WTC11 (cell line): ENCODE measurements around the gene FOXO1. TPM values are rescaled to one million over a fixed set of nuclear protein-coding genes. Genes with fewer than 3 reads are reported as not detected.

Experiments used
- ATAC-seq: fragments of 200-7000 bp; cut with Tn5 transposase; 2 replicates; pipeline ENCODE4 v1.10.0; 2021; ENCODE audit warnings: mild to moderate bottlenecking, moderate library complexity
- CTCF ChIA-PET: fragments of 300-600 bp; sonication (Branson Sonifier 250); formaldehyde crosslinking; loops from one replicate; lab custom pipeline; 2021; ENCODE audit warnings: antibody characterized with exemption; lab: Charles Lee
- POLR2A ChIA-PET: fragments of 350-600 bp; sonication (Branson Sonifier 250); formaldehyde crosslinking; loops from one replicate; lab custom pipeline; 2021; ENCODE audit warnings: antibody characterized with exemption; lab: Charles Lee
- DNase-seq: peaks from one replicate; pipeline ENCODE4 v3.0.0; 2021; ENCODE audit warnings: low spot score
- H3K27ac Mint-ChIP-seq: 2 replicates; pipeline ENCODE4 v1.8.0; 2021; ENCODE audit warnings: mixed read lengths
- H3K27me3 Mint-ChIP-seq: 2 replicates; pipeline ENCODE4 v1.8.0; 2021; ENCODE audit warnings: low read depth, mild to moderate bottlenecking, moderate library complexity, mixed read lengths
- H3K36me3 Mint-ChIP-seq: 2 replicates; pipeline ENCODE4 v1.8.0; 2021; ENCODE audit warnings: mixed read lengths
- H3K4me1 Mint-ChIP-seq: 2 replicates; pipeline ENCODE4 v1.8.0; 2022; ENCODE audit warnings: mixed read lengths
- H3K4me3 Mint-ChIP-seq: 2 replicates; pipeline ENCODE4 v1.8.0; 2021; ENCODE audit warnings: mild to moderate bottlenecking, moderate library complexity, mixed read lengths
- H3K9me3 Mint-ChIP-seq: 2 replicates; pipeline ENCODE4 v1.8.0; 2021; ENCODE audit warnings: mixed read lengths
- CREB1 ChIP-seq: sonication (generic); formaldehyde crosslinking; IDR thresholded peaks from 2 replicates; pipeline ENCODE4 v1.8.0; 2023; ENCODE audit warnings: mild to moderate bottlenecking, missing genetic modification reagents
- ELF4 ChIP-seq: sonication (generic); formaldehyde crosslinking; IDR thresholded peaks from 2 replicates; pipeline ENCODE4 v1.8.1; 2022; ENCODE audit warnings: low read depth, mild to moderate bottlenecking, moderate library complexity, missing genetic modification reagents
- HMGA2 ChIP-seq: fragments of 250-450 bp; sonication (Bioruptor Pico); IDR thresholded peaks from 2 replicates; pipeline ENCODE4 v1.4.0; 2021; ENCODE audit warnings: mild to moderate bottlenecking, moderate library complexity
- JUN ChIP-seq: sonication (generic); formaldehyde crosslinking; IDR thresholded peaks from 2 replicates; pipeline ENCODE4 v1.8.0; 2023; ENCODE audit warnings: mild to moderate bottlenecking, missing genetic modification reagents
- KAT7 ChIP-seq: sonication (generic); formaldehyde crosslinking; IDR thresholded peaks from 2 replicates; pipeline ENCODE4 v1.8.1; 2023; ENCODE audit warnings: missing genetic modification reagents, mild to moderate bottlenecking, borderline replicate concordance
- MXD4 ChIP-seq: fragments of 250-450 bp; sonication (Bioruptor Pico); IDR thresholded peaks from 2 replicates; pipeline ENCODE4 v1.8.0; 2021; ENCODE audit warnings: mild to moderate bottlenecking, moderate library complexity, borderline replicate concordance
- SMAD4 ChIP-seq: sonication (generic); formaldehyde crosslinking; IDR thresholded peaks from 2 replicates; pipeline ENCODE4 v1.8.0; 2022; ENCODE audit warnings: mild to moderate bottlenecking, missing genetic modification reagents
- SP1 ChIP-seq: sonication (generic); formaldehyde crosslinking; conservative IDR thresholded peaks from 2 replicates; pipeline ENCODE4 v1.8.1; 2022; ENCODE audit warnings: missing genetic modification reagents
- ZNF219 ChIP-seq: sonication (generic); formaldehyde crosslinking; IDR thresholded peaks from 2 replicates; pipeline ENCODE4 v1.8.0; 2023; ENCODE audit warnings: missing genetic modification reagents, mild to moderate bottlenecking, borderline replicate concordance
- ZNF396 ChIP-seq: fragments of 250-450 bp; sonication (Bioruptor Pico); IDR thresholded peaks from 2 replicates; pipeline ENCODE4 v1.8.0; 2021; ENCODE audit warnings: mild to moderate bottlenecking, moderate library complexity, borderline replicate concordance
- total RNA-seq: library from RNA; stranded (reverse); gene quantifications from 3 replicates; pipeline ENCODE4 v1.2.3, GENCODE V29; 2021
- TF ChIP-seq, protein P1 (sequence below): sonication (generic); formaldehyde crosslinking; IDR thresholded peaks from 2 replicates; pipeline ENCODE4 v1.8.0; 2022; ENCODE audit warnings: mild to moderate bottlenecking, missing genetic modification reagents
- TF ChIP-seq, protein P2 (sequence below): sonication (generic); formaldehyde crosslinking; conservative IDR thresholded peaks from 2 replicates; pipeline ENCODE4 v1.8.1; 2022; ENCODE audit warnings: mild to moderate bottlenecking, missing genetic modification reagents
- TF ChIP-seq, protein P3 (sequence below): sonication (generic); formaldehyde crosslinking; IDR thresholded peaks from 2 replicates; pipeline ENCODE4 v1.8.0; 2023; ENCODE audit warnings: missing genetic modification reagents
- TF ChIP-seq, protein P4 (sequence below): sonication (generic); formaldehyde crosslinking; IDR thresholded peaks from 2 replicates; pipeline ENCODE4 v1.8.1; 2022; ENCODE audit warnings: mild to moderate bottlenecking, missing genetic modification reagents, moderate library complexity, borderline replicate concordance
- TF ChIP-seq, protein P5 (sequence below): sonication (generic); formaldehyde crosslinking; IDR thresholded peaks from 2 replicates; pipeline ENCODE4 v1.8.0; 2022; ENCODE audit warnings: mild to moderate bottlenecking, missing genetic modification reagents
- TF ChIP-seq, protein P6 (sequence below): sonication (generic); formaldehyde crosslinking; IDR thresholded peaks from 2 replicates; pipeline ENCODE4 v1.8.1; 2023; ENCODE audit warnings: mild to moderate bottlenecking, missing genetic modification reagents

The FOXO1 gene
- total RNA-seq, 1 experiment from 2014 or later = 37.9 TPM

DNA sequence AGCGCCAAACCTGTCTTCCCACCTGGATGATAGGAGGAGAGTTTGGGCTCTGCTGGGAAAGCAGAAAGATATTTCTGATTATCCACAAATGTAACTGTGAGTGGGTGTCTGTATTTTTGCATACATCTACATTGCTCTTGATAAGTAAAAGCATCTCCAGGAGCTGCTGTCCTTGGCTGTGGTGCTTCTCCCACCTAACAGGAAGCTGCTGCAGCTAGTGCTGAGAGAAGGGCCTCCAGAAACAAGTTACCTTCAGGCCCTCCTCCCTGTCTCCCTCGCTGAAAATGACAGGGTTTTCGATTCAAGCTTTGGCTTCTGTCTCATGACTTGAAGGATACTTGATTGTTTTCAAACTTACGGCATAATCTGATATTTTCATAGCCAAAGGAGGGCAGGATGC, 90.1 kb downstream of the FOXO1 start (continued):
- TF ChIP-seq SMAD4 (no peak), ZNF219 (CRISPR knock-in tag) (no peak), ELF4 (CRISPR knock-in tag) (no peak), KAT7 (no peak)
- TF ChIP-seq, protein P1, sequence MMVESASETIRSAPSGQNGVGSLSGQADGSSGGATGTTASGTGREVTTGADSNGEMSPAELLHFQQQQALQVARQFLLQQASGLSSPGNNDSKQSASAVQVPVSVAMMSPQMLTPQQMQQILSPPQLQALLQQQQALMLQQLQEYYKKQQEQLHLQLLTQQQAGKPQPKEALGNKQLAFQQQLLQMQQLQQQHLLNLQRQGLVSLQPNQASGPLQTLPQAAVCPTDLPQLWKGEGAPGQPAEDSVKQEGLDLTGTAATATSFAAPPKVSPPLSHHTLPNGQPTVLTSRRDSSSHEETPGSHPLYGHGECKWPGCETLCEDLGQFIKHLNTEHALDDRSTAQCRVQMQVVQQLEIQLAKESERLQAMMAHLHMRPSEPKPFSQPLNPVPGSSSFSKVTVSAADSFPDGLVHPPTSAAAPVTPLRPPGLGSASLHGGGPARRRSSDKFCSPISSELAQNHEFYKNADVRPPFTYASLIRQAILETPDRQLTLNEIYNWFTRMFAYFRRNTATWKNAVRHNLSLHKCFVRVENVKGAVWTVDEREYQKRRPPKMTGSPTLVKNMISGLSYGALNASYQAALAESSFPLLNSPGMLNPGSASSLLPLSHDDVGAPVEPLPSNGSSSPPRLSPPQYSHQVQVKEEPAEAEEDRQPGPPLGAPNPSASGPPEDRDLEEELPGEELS (CRISPR knock-in tag) = no peak
- TF ChIP-seq, protein P2, sequence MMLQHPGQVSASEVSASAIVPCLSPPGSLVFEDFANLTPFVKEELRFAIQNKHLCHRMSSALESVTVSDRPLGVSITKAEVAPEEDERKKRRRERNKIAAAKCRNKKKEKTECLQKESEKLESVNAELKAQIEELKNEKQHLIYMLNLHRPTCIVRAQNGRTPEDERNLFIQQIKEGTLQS = no peak
- TF ChIP-seq, protein P3, sequence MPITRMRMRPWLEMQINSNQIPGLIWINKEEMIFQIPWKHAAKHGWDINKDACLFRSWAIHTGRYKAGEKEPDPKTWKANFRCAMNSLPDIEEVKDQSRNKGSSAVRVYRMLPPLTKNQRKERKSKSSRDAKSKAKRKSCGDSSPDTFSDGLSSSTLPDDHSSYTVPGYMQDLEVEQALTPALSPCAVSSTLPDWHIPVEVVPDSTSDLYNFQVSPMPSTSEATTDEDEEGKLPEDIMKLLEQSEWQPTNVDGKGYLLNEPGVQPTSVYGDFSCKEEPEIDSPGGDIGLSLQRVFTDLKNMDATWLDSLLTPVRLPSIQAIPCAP (CRISPR knock-in tag) = no peak

DNA sequence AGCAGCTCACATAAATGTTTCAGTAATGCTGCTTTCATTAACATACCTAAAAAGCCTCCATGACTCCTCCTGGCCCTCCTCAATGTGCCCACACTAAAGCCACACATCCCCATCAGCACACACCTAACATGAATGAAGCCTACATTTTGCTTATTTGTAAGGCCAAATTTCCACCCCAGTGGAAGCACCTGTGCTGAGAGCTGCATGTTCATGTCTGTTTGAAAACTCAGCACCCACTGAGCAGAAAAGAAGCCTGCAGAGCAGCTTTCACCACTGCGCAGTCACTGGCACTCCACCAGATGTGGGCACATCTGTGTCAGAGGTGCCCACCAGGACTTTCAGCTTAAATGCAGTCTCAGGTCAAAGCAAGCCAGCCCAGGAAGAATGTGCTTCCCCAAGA, 93.5 kb downstream of the FOXO1 start:
- Mint-ChIP-seq H3K4me3 (no peak overlapping the region), H3K36me3 (no peaks in the 10 kb centered on the region), H3K4me1 (peaks cover 89% of the 10 kb centered on the region), H3K27me3 (no peaks in the 10 kb centered on the region), H3K27ac (peak overlapping the region; percentile 57; the same call in 1 of the 2 replicates), H3K9me3 (no peaks in the 10 kb centered on the region)
- DNase-seq (no peak), ATAC-seq (no peak)
- ChIA-PET CTCF (interaction anchor here (0.6 kb wide), 1 partner anchor 17 kb away, joined by 3 read pairs; no protein-coding TSS in a partner anchor), POLR2A (no interaction called here)
- TF ChIP-seq, protein P4, sequence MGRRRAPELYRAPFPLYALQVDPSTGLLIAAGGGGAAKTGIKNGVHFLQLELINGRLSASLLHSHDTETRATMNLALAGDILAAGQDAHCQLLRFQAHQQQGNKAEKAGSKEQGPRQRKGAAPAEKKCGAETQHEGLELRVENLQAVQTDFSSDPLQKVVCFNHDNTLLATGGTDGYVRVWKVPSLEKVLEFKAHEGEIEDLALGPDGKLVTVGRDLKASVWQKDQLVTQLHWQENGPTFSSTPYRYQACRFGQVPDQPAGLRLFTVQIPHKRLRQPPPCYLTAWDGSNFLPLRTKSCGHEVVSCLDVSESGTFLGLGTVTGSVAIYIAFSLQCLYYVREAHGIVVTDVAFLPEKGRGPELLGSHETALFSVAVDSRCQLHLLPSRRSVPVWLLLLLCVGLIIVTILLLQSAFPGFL (CRISPR knock-in tag) = no peak
- TF ChIP-seq HMGA2 (CRISPR knock-in tag) (no peak), MXD4 (CRISPR knock-in tag) (no peak), SP1 (CRISPR knock-in tag) (no peak), JUN (CRISPR knock-in tag) (no peak), ZNF396 (CRISPR knock-in tag) (no peak)
- TF ChIP-seq, protein P5, sequence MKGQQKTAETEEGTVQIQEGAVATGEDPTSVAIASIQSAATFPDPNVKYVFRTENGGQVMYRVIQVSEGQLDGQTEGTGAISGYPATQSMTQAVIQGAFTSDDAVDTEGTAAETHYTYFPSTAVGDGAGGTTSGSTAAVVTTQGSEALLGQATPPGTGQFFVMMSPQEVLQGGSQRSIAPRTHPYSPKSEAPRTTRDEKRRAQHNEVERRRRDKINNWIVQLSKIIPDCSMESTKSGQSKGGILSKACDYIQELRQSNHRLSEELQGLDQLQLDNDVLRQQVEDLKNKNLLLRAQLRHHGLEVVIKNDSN (CRISPR knock-in tag) = no peak

DNA sequence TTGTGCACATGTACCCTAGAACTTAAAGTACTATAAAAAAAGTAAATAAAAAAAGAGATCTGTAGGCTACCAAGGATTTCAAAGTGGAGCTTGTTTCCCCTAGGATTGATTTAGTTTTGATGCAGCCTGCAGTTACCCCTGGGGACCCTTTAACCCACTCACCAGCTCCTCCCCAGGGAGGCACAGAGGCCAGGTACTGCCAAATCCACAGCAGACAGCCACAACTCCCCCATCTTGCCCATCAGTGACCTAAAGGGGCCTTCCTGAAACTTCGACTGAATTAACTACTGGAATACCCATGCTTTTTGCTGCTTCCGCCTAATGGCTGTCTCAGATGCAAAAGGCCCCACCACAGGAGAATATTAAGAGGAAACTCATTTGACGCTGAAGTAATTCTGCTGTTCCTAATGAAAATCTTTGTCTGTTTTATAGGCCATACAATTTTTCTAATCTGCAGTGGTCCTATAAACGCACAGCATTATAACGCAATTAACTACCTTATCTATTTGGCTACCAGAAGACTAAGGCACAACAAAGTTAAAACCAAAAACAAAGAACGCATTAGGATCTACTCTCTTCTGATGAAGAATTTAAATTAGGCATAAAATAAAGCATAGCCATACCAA, 95.0 kb downstream of the FOXO1 start:
- Mint-ChIP-seq H3K27me3 (no peaks in the 10 kb centered on the region), H3K4me3 (no peak overlapping the region), H3K4me1 (peaks cover 80% of the 10 kb centered on the region), H3K27ac (peak overlapping the region; percentile 79), H3K9me3 (no peaks in the 10 kb centered on the region), H3K36me3 (no peaks in the 10 kb centered on the region)
- ATAC-seq = no peak; the same call in 1 of the 2 replicates
- no peak for TF ChIP-seq CREB1 (CRISPR knock-in tag)
- ChIA-PET POLR2A (no interaction called here), CTCF (interaction anchor here (1.2 to 1.4 kb wide), 2 partner anchors 97 to 111 kb away, joined by 4 to 5 read pairs; no protein-coding TSS in a partner anchor)
- no peak for DNase-seq

DNA sequence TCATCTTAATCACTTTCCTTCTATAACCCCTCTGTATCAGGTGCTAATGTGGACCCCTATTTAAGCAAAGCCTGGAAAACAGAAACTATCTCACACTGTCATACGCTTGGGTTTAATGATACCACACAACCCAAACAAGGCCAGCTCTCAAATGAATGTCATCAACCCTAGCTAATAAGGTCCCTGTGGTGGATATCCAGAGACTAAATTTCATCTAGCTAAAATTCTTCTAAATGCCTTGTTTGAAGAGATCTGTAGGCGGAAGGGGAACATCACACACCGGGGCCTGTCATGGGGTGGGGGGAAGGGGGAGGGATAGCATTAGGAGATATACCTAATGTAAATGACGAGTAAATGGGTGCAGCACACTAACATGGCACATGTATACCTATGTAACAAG, 95.5 kb downstream of the FOXO1 start:
- DNase-seq (no peak), ATAC-seq (no peak)
- ChIA-PET CTCF (interaction anchor here (1.2 to 1.4 kb wide), 2 partner anchors 97 to 112 kb away, joined by 4 to 5 read pairs; no protein-coding TSS in a partner anchor), POLR2A (no interaction called here)
- H3K9me3 Mint-ChIP-seq = no peaks in the 10 kb centered on the region
- no peak overlapping the region for H3K4me3 Mint-ChIP-seq
- H3K36me3 Mint-ChIP-seq = no peaks in the 10 kb centered on the region
- H3K27ac Mint-ChIP-seq = peak overlapping the region; percentile 25
- TF ChIP-seq, protein P6, sequence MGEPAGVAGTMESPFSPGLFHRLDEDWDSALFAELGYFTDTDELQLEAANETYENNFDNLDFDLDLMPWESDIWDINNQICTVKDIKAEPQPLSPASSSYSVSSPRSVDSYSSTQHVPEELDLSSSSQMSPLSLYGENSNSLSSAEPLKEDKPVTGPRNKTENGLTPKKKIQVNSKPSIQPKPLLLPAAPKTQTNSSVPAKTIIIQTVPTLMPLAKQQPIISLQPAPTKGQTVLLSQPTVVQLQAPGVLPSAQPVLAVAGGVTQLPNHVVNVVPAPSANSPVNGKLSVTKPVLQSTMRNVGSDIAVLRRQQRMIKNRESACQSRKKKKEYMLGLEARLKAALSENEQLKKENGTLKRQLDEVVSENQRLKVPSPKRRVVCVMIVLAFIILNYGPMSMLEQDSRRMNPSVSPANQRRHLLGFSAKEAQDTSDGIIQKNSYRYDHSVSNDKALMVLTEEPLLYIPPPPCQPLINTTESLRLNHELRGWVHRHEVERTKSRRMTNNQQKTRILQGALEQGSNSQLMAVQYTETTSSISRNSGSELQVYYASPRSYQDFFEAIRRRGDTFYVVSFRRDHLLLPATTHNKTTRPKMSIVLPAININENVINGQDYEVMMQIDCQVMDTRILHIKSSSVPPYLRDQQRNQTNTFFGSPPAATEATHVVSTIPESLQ (CRISPR knock-in tag) = no peak
- peaks cover 78% of the 10 kb centered on the region for H3K4me1 Mint-ChIP-seq
- no peaks in the 10 kb centered on the region for H3K27me3 Mint-ChIP-seq
